H9 (cell line): ENCODE results near the gene SLIT1. TPM values are rescaled to one million over a fixed set of nuclear protein-coding genes. Genes with fewer than 3 reads are reported as not detected.

ENCODE experiments used
- DNase-seq: peaks from one replicate; pipeline ENCODE4 v3.0.0-alpha.2; 2017
- H2AFZ ChIP-seq: one replicate; pipeline ENCODE4 v1.6.1; 2013; ENCODE audit warnings: mild to moderate bottlenecking, low read length, control low read depth, moderate library complexity
- H2AK5ac ChIP-seq: 2 replicates; pipeline ENCODE4 v1.6.1; 2013; ENCODE audit warnings: low read length, control low read depth, mixed read lengths; ENCODE audit not compliant: insufficient read length
- H2BK120ac ChIP-seq: one replicate; pipeline ENCODE4 v1.6.1; 2013; ENCODE audit warnings: low read depth, mild to moderate bottlenecking, low read length, control low read depth, inconsistent platforms; ENCODE audit not compliant: poor library complexity, severe bottlenecking
- H2BK12ac ChIP-seq: 2 replicates; pipeline ENCODE4 v1.6.1; 2013; ENCODE audit warnings: low read length, control low read depth, mixed read lengths, low read depth; ENCODE audit not compliant: insufficient read length
- H2BK15ac ChIP-seq: 2 replicates; pipeline ENCODE4 v1.6.1; 2013; ENCODE audit warnings: low read depth, low read length, control low read depth
- H2BK20ac ChIP-seq: one replicate; pipeline ENCODE4 v1.6.1; 2013; ENCODE audit warnings: low read depth, mild to moderate bottlenecking, low read length, control low read depth, inconsistent platforms; ENCODE audit not compliant: poor library complexity, severe bottlenecking
- H2BK5ac ChIP-seq: 2 replicates; pipeline ENCODE4 v1.6.1; 2013; ENCODE audit warnings: low read length, control low read depth, mixed read lengths; ENCODE audit not compliant: insufficient read length
- H3K14ac ChIP-seq: 2 replicates; pipeline ENCODE4 v1.6.1; 2013; ENCODE audit warnings: low read length, control low read depth; ENCODE audit not compliant: insufficient read depth
- H3K18ac ChIP-seq: 2 replicates; pipeline ENCODE4 v1.6.1; 2013; ENCODE audit warnings: low read depth, mild to moderate bottlenecking, mixed read lengths, low read length, control low read depth; ENCODE audit not compliant: insufficient read length
- H3K23ac ChIP-seq: 2 replicates; pipeline ENCODE4 v1.6.1; 2013; ENCODE audit warnings: low read length, control low read depth, mixed read lengths, low read depth; ENCODE audit not compliant: insufficient read length
- H3K23me2 ChIP-seq: 2 replicates; pipeline ENCODE4 v1.6.1; 2013; ENCODE audit warnings: low read depth, mild to moderate bottlenecking, mixed read lengths, low read length, control low read depth; ENCODE audit not compliant: insufficient read length, poor library complexity, severe bottlenecking
- H3K27ac ChIP-seq: 2 replicates; pipeline ENCODE4 v1.5.1; 2013; ENCODE audit warnings: low read length, control low read depth, mixed read lengths, low read depth; ENCODE audit not compliant: insufficient read length
- H3K27me3 ChIP-seq: 2 replicates; pipeline ENCODE4 v1.6.1; 2013; ENCODE audit warnings: low read length, control low read depth, inconsistent platforms; ENCODE audit not compliant: insufficient read depth
- H3K4ac ChIP-seq: 2 replicates; pipeline ENCODE4 v1.6.1; 2013; ENCODE audit warnings: low read depth, mild to moderate bottlenecking, control low read depth, inconsistent platforms, low read length, moderate library complexity
- H3K4me1 ChIP-seq: 2 replicates; pipeline ENCODE4 v1.6.1; 2013; ENCODE audit warnings: low read length, control low read depth, inconsistent platforms; ENCODE audit not compliant: insufficient read depth
- H3K4me2 ChIP-seq: 2 replicates; pipeline ENCODE4 v1.6.1; 2013; ENCODE audit warnings: low read length, control low read depth, mixed read lengths; ENCODE audit not compliant: insufficient read length, insufficient read depth
- H3K56ac ChIP-seq: 2 replicates; pipeline ENCODE4 v1.6.1; 2013; ENCODE audit warnings: low read depth, mild to moderate bottlenecking, mixed read lengths, low read length, control low read depth; ENCODE audit not compliant: insufficient read length
- H3K79me1 ChIP-seq: 2 replicates; pipeline ENCODE4 v1.6.1; 2013; ENCODE audit warnings: low read depth, mild to moderate bottlenecking, moderate library complexity, low read length, control low read depth, inconsistent platforms; ENCODE audit not compliant: insufficient read depth, poor library complexity, severe bottlenecking
- H3K79me2 ChIP-seq: 2 replicates; pipeline ENCODE4 v1.6.1; 2013; ENCODE audit warnings: low read length, control low read depth, inconsistent platforms; ENCODE audit not compliant: insufficient read depth
- H3K9ac ChIP-seq: 2 replicates; pipeline ENCODE4 v1.6.1; 2013; ENCODE audit warnings: low read length, control low read depth, mixed read lengths; ENCODE audit not compliant: insufficient read length; ENCODE audit errors: extremely low read depth
- H3K9me3 ChIP-seq: one replicate; pipeline ENCODE4 v1.6.1; 2013; ENCODE audit warnings: low read depth, low read length, inconsistent platforms; ENCODE audit not compliant: control insufficient read depth
- H3T11ph ChIP-seq: one replicate; pipeline ENCODE4 v1.6.1; 2013; ENCODE audit warnings: mild to moderate bottlenecking, low read length, control low read depth, inconsistent platforms
- H4K20me1 ChIP-seq: one replicate; pipeline ENCODE4 v1.6.1; 2013; ENCODE audit not compliant: control insufficient read depth, insufficient read length, insufficient read depth
- H4K5ac ChIP-seq: 2 replicates; pipeline ENCODE4 v1.6.1; 2013; ENCODE audit warnings: low read depth, mild to moderate bottlenecking, mixed read lengths, low read length, control low read depth; ENCODE audit not compliant: insufficient read length
- H4K8ac ChIP-seq: replicated peaks from 2 replicates; pipeline ENCODE4 v1.6.1; 2013; ENCODE audit warnings: low read length, control low read depth, mixed read lengths, low read depth; ENCODE audit not compliant: insufficient read length
- H4K91ac ChIP-seq: 2 replicates; pipeline ENCODE4 v1.6.1; 2013; ENCODE audit warnings: low read depth, mild to moderate bottlenecking, moderate library complexity, mixed read lengths, low read length, control low read depth; ENCODE audit not compliant: insufficient read length
- H3K27ac Mint-ChIP-seq, 3 experiments: 2 replicates in 2 of 3; 3 replicates in 1 of 3; pipeline ENCODE4 v1.8.0; 2020 to 2021; ENCODE audit warnings: mixed read lengths in 3 of 3, mild to moderate bottlenecking in 1 of 3, moderate library complexity in 1 of 3
- H3K27me3 Mint-ChIP-seq: 2 replicates; pipeline ENCODE4 v1.8.0; 2021; ENCODE audit warnings: low read depth, mild to moderate bottlenecking, moderate library complexity, mixed read lengths
- H3K36me3 Mint-ChIP-seq, 3 experiments: 2 replicates in 2 of 3; 3 replicates in 1 of 3; pipeline ENCODE4 v1.8.0; 2020 to 2021; ENCODE audit warnings: low read depth in 3 of 3, mixed read lengths in 3 of 3; ENCODE audit not compliant: insufficient read depth in 1 of 3
- H3K4me1 Mint-ChIP-seq, 2 experiments: 2 replicates each; pipeline ENCODE4 v1.8.0; 2020; ENCODE audit warnings: mixed read lengths in 2 of 2
- H3K4me3 Mint-ChIP-seq, 2 experiments: 2 replicates in 1 of 2; 3 replicates in 1 of 2; pipeline ENCODE4 v1.8.0; 2020 to 2021; ENCODE audit warnings: mild to moderate bottlenecking in 2 of 2, mixed read lengths in 2 of 2, moderate library complexity in 1 of 2
- H3K9me3 Mint-ChIP-seq, 2 experiments: 2 replicates in 1 of 2; 3 replicates in 1 of 2; pipeline ENCODE4 v1.8.0; 2020; ENCODE audit warnings: mild to moderate bottlenecking in 2 of 2, mixed read lengths in 2 of 2, moderate library complexity in 1 of 2
- CTCF ChIP-seq: fragments of 200-600 bp; sonication (generic); conservative IDR thresholded peaks from 3 replicates; pipeline ENCODE4 v1.8.0; 2021; ENCODE audit warnings: antibody characterized with exemption, mild to moderate bottlenecking
- WGBS: extraction: QIAGEN DNeasy Blood & Tissue Kit; methylation state at CpG from one replicate; pipeline ENCODE4 v1.1.7; 2013; ENCODE audit warnings: missing lambda C conversion rate, low lambda C conversion rate, mixed read lengths; ENCODE audit not compliant: insufficient read length; ENCODE audit errors: extremely low coverage; 5-methylcytosine and 5-hydroxymethylcytosine counted together
- total RNA-seq: library from RNA; stranded (reverse); gene quantifications from 2 replicates; pipeline ENCODE4 v1.2.1, GENCODE V29; 2021

The SLIT1 gene
- total RNA-seq, 1 experiment from 2014 or later: 0.57 TPM

GRCh38 chr10:97078261-97078937 lies 107.4 kb downstream of the SLIT1 start:
- Mint-ChIP-seq H3K4me3 (no peak overlapping the region), H3K27ac (no peak overlapping the region), H3K9me3 (no peaks in the 10 kb centered on the region), H3K27me3 (peaks cover 6% of the 10 kb centered on the region), H3K4me1 (peaks cover 39 to 53% of the 10 kb centered on the region in 2 experiments), H3K36me3 (no peaks in the 10 kb centered on the region)
- H2AFZ ChIP-seq: no peak overlapping the region
- peaks cover 2% of the 10 kb centered on the region for H3K4me1 ChIP-seq
- H3K18ac ChIP-seq: no peak overlapping the region
- DNase-seq: no peak
- no peaks in the 10 kb centered on the region for H4K20me1 ChIP-seq
- H3K14ac ChIP-seq: no peak overlapping the region
- H2BK120ac ChIP-seq: no peak overlapping the region
- H3K27me3 ChIP-seq: no peaks in the 10 kb centered on the region
- no peak overlapping the region for H3K23ac ChIP-seq
- no peak overlapping the region for H3K4me2 ChIP-seq
- no peak overlapping the region for H3K56ac ChIP-seq
- H2BK20ac ChIP-seq: no peak overlapping the region
- no peak overlapping the region for H2AK5ac ChIP-seq
- no peak overlapping the region for H3T11ph ChIP-seq
- no peak overlapping the region for H2BK5ac ChIP-seq
- no peaks in the 10 kb centered on the region for H3K9me3 ChIP-seq
- H3K79me1 ChIP-seq: no peaks in the 10 kb centered on the region
- no peak overlapping the region for H3K4ac ChIP-seq
- no peak overlapping the region for H3K9ac ChIP-seq
- H4K5ac ChIP-seq: no peak overlapping the region
- TF ChIP-seq CTCF: no peak
- no peaks in the 10 kb centered on the region for H3K23me2 ChIP-seq
- no peak overlapping the region for H3K27ac ChIP-seq
- no peak overlapping the region for H4K91ac ChIP-seq
- H4K8ac ChIP-seq: no peak overlapping the region
- H2BK12ac ChIP-seq: no peak overlapping the region
- no CpG with 5 or more reads among the region's 14 CpGs for WGBS
- H2BK15ac ChIP-seq: no peak overlapping the region
- H3K79me2 ChIP-seq: no peaks in the 10 kb centered on the region
